ENCODE data around the gene MEMO1. TPM values are rescaled to one million over a fixed set of nuclear protein-coding genes. Genes with fewer than 3 reads are reported as not detected.

MEMO1 gene
- polyA plus RNA-seq, 1 of the 3 experiments (the other 2 are of a cell fraction), result 54.3 TPM

- Histone ChIP-seq H4K20me1 (ENCODE audit: insufficient read depth) (no peaks in the 10 kb centered on the region), H2AFZ (ENCODE audit: low read depth) (no peak overlapping the region), H3K4me3 (ENCODE audit: low read depth in 2 of 2, low read length in 1 of 2) (no peak overlapping the region), H3K9ac (no peak overlapping the region), H3K4me1 (ENCODE audit: control insufficient read depth in 1 of 2, insufficient read depth in 2 of 2, low read depth in 1 of 2, low read length in 1 of 2) (peaks cover 0 to 17% of the 10 kb centered on the region in 2 experiments; a peak in 2 of 4 replicates), H3K4me2 (no peak overlapping the region), H3K9me2 (no peaks in the 10 kb centered on the region), H3F3A (replicated peaks; ENCODE audit: insufficient read depth) (no peaks in the 10 kb centered on the region), H3K9me3 (no peaks in the 10 kb centered on the region), H3K36me3 (replicated peaks in 1 of 2; ENCODE audit: control insufficient read depth in 1 of 2, insufficient read depth in 2 of 2, low read length in 1 of 2) (peaks cover 46 to 56% of the 10 kb centered on the region in 2 experiments), H3K27me3 (ENCODE audit: insufficient read depth) (no peaks in the 10 kb centered on the region), H3K79me2 (ENCODE audit: insufficient read depth) (peaks cover 10% of the 10 kb centered on the region; the same call in 1 of the 2 replicates), H3K27ac (ENCODE audit: low read depth in 2 of 2, low read length in 1 of 2) (no peak overlapping the region)
- 94% methylated on average over 2 of the region's 2 CpGs for WGBS (ENCODE audit: low lambda C conversion rate)
- TF ChIP-seq RAD21 (IDR thresholded peaks at IDR 0.05; ENCODE audit: low read length) (peak; percentile 33; the same call in 1 of the 2 replicates), TCF12 (IDR thresholded peaks at IDR 0.05) (no peak), CTCF (IDR thresholded peaks at IDR 0.05) (peak; percentile 52)
- ChIA-PET POLR2A (no interaction called here), CTCF (interaction anchor here (1.0 to 2.2 kb wide), 4 partner anchors 10 to 35 kb away, joined by 3 to 6 read pairs (median 4); no protein-coding TSS in a partner anchor)
- DNase-seq, result no peak
Measured at GRCh38 chr2:31886700-31887099, 124.1 kb downstream of the MEMO1 start.

- H3K79me2 ChIP-seq (ENCODE audit: insufficient read depth), result peaks cover 11% of the 10 kb centered on the region; the same call in 1 of the 2 replicates
- no peak for DNase-seq
- POLR2A ChIA-PET, result no interaction called here
Measured at GRCh38 chr2:31877008-31877407, 133.8 kb downstream of the MEMO1 start.

More at GRCh38 chr2:31877008-31877407, 133.8 kb downstream of the MEMO1 start:
- CTCF ChIA-PET, result interaction anchor here (1.5 kb wide), 2 partner anchors 11 to 17 kb away, joined by 5 read pairs; no protein-coding TSS in a partner anchor
- no peaks in the 10 kb centered on the region for H3K9me3 ChIP-seq
- WGBS (ENCODE audit: low lambda C conversion rate), result 97% methylated on average over 2 of the region's 2 CpGs
- peaks cover 5% of the 10 kb centered on the region for H3F3A ChIP-seq (replicated peaks; ENCODE audit: insufficient read depth)
- no peak overlapping the region for H3K4me2 ChIP-seq
- H3K9ac ChIP-seq, result no peak overlapping the region
- no peak overlapping the region for H3K4me3 ChIP-seq (ENCODE audit: low read depth in 2 of 2, low read length in 1 of 2)
- no peaks in the 10 kb centered on the region for H3K9me2 ChIP-seq
- H3K27ac ChIP-seq (ENCODE audit: low read depth in 2 of 2, low read length in 1 of 2), result no peak overlapping the region
- H3K36me3 ChIP-seq (replicated peaks in 1 of 2; ENCODE audit: control insufficient read depth in 1 of 2, insufficient read depth in 2 of 2, low read length in 1 of 2), result peaks cover 4 to 27% of the 10 kb centered on the region in 2 experiments
- H2AFZ ChIP-seq (ENCODE audit: low read depth), result no peak overlapping the region
- H3K27me3 ChIP-seq (ENCODE audit: insufficient read depth), result no peaks in the 10 kb centered on the region
- H3K4me1 ChIP-seq (ENCODE audit: control insufficient read depth in 1 of 2, insufficient read depth in 2 of 2, low read depth in 1 of 2, low read length in 1 of 2), result no peaks in the 10 kb centered on the region; a peak in 1 of 4 replicates
- H4K20me1 ChIP-seq (ENCODE audit: insufficient read depth), result no peaks in the 10 kb centered on the region
- no peak for TF ChIP-seq REST (IDR thresholded peaks at IDR 0.05; ENCODE audit: low read depth, low read length)
- TF ChIP-seq RAD21 (IDR thresholded peaks at IDR 0.05; ENCODE audit: low read length), result no peak
- no peak for TF ChIP-seq TEAD4 (IDR thresholded peaks at IDR 0.05; ENCODE audit: borderline replicate concordance, insufficient read depth)
- TF ChIP-seq MXI1 (IDR thresholded peaks at IDR 0.05; ENCODE audit: low read depth, low read length), result no peak
- TF ChIP-seq MEF2A (IDR thresholded peaks at IDR 0.05; ENCODE audit: borderline replicate concordance, low read depth), result no peak
- no peak for TF ChIP-seq NFIC (IDR thresholded peaks at IDR 0.05; ENCODE audit: borderline replicate concordance)
- no peak for TF ChIP-seq TCF12 (IDR thresholded peaks at IDR 0.05)
- TF ChIP-seq GABPA (IDR thresholded peaks at IDR 0.05; ENCODE audit: low read depth), result no peak
- no peak for TF ChIP-seq POLR2AphosphoS5 (IDR thresholded peaks at IDR 0.05; ENCODE audit: low read depth, low read length)
- no peak for TF ChIP-seq JUND (IDR thresholded peaks at IDR 0.05)
- no peak for TF ChIP-seq ELF1 (IDR thresholded peaks at IDR 0.05)
- TF ChIP-seq SIN3A (IDR thresholded peaks at IDR 0.05; ENCODE audit: borderline replicate concordance, low read depth, low read length), result no peak
- TF ChIP-seq FOXJ3 (CRISPR knock-in tag; IDR thresholded peaks at IDR 0.05), result no peak
- no peak for TF ChIP-seq EZH2phosphoT487 (IDR thresholded peaks at IDR 0.05; ENCODE audit: borderline replicate concordance, low read depth)
- no peak for TF ChIP-seq USF1 (IDR thresholded peaks at IDR 0.05; ENCODE audit: borderline replicate concordance, low read depth)
- no peak for TF ChIP-seq GATA2 (CRISPR knock-in tag; IDR thresholded peaks at IDR 0.05)
